ENCODE measurements around the gene MAD1L1. TPM values are rescaled to one million over a fixed set of nuclear protein-coding genes. Genes with fewer than 3 reads are reported as not detected.

The MAD1L1 gene
- total RNA-seq, 6 experiments from 2014 or later, result 15.1 to 37.4 (median 20.5) TPM

- TF ChIP-seq, protein P1, sequence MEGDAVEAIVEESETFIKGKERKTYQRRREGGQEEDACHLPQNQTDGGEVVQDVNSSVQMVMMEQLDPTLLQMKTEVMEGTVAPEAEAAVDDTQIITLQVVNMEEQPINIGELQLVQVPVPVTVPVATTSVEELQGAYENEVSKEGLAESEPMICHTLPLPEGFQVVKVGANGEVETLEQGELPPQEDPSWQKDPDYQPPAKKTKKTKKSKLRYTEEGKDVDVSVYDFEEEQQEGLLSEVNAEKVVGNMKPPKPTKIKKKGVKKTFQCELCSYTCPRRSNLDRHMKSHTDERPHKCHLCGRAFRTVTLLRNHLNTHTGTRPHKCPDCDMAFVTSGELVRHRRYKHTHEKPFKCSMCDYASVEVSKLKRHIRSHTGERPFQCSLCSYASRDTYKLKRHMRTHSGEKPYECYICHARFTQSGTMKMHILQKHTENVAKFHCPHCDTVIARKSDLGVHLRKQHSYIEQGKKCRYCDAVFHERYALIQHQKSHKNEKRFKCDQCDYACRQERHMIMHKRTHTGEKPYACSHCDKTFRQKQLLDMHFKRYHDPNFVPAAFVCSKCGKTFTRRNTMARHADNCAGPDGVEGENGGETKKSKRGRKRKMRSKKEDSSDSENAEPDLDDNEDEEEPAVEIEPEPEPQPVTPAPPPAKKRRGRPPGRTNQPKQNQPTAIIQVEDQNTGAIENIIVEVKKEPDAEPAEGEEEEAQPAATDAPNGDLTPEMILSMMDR (IDR thresholded peaks at IDR 0.05), result no peak
- TF ChIP-seq POLR2A (IDR thresholded peaks at IDR 0.05), result no peak
- Histone ChIP-seq H3K4me3 (no peak overlapping the region), H3K27ac (no peak overlapping the region), H3K27me3 (no peaks in the 10 kb centered on the region), H3K9me3 (no peaks in the 10 kb centered on the region), H3K36me3 (peaks cover 0 to 19% (median 0%) of the 10 kb centered on the region in 4 donors), H3K4me1 (no peaks in the 10 kb centered on the region)
- DNase-seq (peak in 1 of 3 donors; percentile 46), ATAC-seq (no peak)
- intact Hi-C loops (cut with DNase I), result no loop called here
- WGBS (ENCODE audit: insufficient coverage, low coverage, low lambda C conversion rate, missing lambda C conversion rate), result 100% methylated on average over 1 of the region's 33 CpGs
These were observed 22.7 kb upstream of the MAD1L1 start for GRCh38 chr7:2255145-2256139.

DNA sequence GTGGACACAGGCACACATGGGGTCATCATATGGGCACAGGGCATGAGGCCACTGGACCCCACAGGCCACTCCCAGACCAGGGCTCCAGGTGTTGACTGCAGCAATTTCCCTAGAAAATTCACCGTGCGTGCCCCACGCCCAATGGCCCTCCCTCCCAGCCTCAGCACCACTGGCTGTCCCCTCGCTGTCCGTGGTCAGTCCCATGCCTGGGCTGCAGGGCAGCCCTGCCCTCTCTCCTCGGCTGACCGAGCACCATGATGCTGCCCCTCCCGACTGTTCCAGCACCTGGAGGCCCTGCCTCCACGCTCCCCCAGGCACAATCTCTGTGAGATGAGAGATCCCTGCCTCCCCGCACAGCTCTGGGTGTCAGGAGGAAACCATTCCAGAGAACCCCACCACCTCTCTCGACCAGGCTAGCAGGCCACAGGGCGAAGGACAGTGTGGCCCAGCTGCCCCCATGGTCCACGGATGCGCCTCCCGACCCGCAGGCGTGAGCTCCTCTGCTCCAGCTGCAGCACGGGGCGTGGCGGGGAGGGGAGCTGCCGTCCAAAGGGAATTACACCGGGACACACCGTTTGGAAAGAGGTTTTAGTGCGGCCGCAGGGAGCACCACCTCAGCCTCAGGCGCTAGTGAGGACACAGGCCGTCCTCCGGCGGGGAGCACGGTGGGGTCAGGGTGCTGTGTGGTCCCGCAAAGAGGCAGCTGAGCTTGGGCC, 21.8 kb upstream of the MAD1L1 start:
- Histone ChIP-seq H3K4me1 (no peaks in the 10 kb centered on the region), H3K36me3 (peaks cover 0 to 19% (median 0%) of the 10 kb centered on the region in 4 donors), H3K9me3 (no peaks in the 10 kb centered on the region), H3K27ac (no peak overlapping the region), H3K4me3 (no peak overlapping the region), H3K27me3 (no peaks in the 10 kb centered on the region)
- intact Hi-C loops (cut with DNase I), result no loop called here
- TF ChIP-seq POLR2A (IDR thresholded peaks at IDR 0.05), result no peak
- TF ChIP-seq, protein P1 (IDR thresholded peaks at IDR 0.05), result no peak
- DNase-seq, result peak in 1 of 3 donors; percentile 44
- ATAC-seq, result no peak
- WGBS (ENCODE audit: insufficient coverage, low coverage, low lambda C conversion rate, missing lambda C conversion rate), result 88% methylated on average over 5 of the region's 31 CpGs

- intact Hi-C loops (cut with DNase I), result no loop called here
- WGBS (ENCODE audit: insufficient coverage, low coverage, low lambda C conversion rate, missing lambda C conversion rate), result 94% methylated on average over 3 of the region's 32 CpGs
These were observed 20.9 kb upstream of the MAD1L1 start for GRCh38 chr7:2253525-2254244.

GRCh38 chr7:2253021-2253420, 20.3 kb upstream of the MAD1L1 start:
- no peak for ATAC-seq
- Histone ChIP-seq H3K4me1 (no peaks in the 10 kb centered on the region), H3K4me3 (no peak overlapping the region), H3K36me3 (peaks cover 0 to 19% (median 0%) of the 10 kb centered on the region in 4 donors), H3K27me3 (no peaks in the 10 kb centered on the region), H3K27ac (no peak overlapping the region), H3K9me3 (no peaks in the 10 kb centered on the region)
- WGBS (ENCODE audit: insufficient coverage, low coverage, low lambda C conversion rate, missing lambda C conversion rate), result 100% methylated on average over 1 of the region's 9 CpGs
- TF ChIP-seq, protein P1 (IDR thresholded peaks at IDR 0.05), result no peak
- no peak for DNase-seq
- intact Hi-C loops (cut with DNase I), result no loop called here

More at GRCh38 chr7:2253525-2254244, 20.9 kb upstream of the MAD1L1 start:
- no peak overlapping the region for H3K27ac ChIP-seq
- H3K27me3 ChIP-seq, result no peaks in the 10 kb centered on the region
- peaks cover 0 to 19% (median 0%) of the 10 kb centered on the region in 4 donors for H3K36me3 ChIP-seq
- TF ChIP-seq, protein P1 (IDR thresholded peaks at IDR 0.05), result no peak
- TF ChIP-seq POLR2A (IDR thresholded peaks at IDR 0.05), result no peak
- DNase-seq (peak in 1 of 3 donors; percentile 49), ATAC-seq (no peak)
- H3K4me3 ChIP-seq, result no peak overlapping the region
- H3K4me1 ChIP-seq, result no peaks in the 10 kb centered on the region
- no peaks in the 10 kb centered on the region for H3K9me3 ChIP-seq
